ENCODE data around the gene ARHGAP21.
"Not testable (repeated sequence)": the region's sequence is repeated elsewhere in the genome, so short reads cannot be mapped to it uniquely, and the experiment has no call there.

Gene ARHGAP21

DNA sequence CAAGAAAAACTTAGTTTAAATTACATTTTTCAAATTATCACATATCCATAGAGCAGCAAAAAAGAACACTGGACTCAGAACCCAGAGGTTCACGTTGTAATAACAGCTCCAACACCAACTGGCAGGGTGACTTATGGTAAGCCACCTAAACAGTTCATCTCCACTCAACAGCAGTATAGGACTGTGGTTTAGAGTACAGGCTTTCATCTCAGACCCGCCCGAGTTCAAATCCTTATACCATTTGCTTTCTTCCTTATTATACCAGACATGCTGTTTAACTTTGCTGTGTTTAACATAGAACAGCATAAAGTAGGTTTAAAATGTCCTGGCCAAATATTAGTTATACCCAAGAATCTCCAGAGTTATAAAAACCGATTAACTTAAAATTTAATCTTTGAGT lies 97.9 kb downstream of the ARHGAP21 start:
- DNase-seq (ENCODE audit: low read depth), result no peak

GRCh38 chr10:24623383-24623782 lies 100.3 kb downstream of the ARHGAP21 start:
- no peak for DNase-seq (ENCODE audit: low read depth)

DNA sequence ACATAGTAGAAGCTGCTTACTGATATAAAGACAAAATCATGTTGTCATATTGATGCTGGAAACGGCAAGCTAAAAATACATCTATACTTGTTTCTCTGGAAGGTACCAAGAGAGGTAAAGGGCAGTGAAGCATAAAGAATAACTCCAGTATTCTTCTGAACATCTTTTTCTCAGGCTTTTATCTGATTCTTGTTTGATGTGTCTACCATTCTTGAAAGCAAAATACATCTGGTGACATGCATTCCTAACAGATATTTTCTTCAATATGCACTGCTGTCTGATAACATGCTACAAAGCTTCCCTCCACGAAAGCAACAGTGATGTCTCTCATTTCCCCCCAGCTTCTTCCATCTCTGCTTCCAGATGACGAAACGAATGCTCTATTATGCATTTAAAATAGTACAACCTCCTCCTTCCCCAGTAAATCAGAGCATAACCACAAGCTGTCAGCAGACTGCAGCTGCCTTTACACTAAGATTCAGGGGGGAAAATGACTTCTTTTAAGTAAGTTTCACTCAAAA lies 100.8 kb downstream of the ARHGAP21 start:
- no peak for DNase-seq (ENCODE audit: low read depth)

GRCh38 chr10:24621035-24621795 lies 102.5 kb downstream of the ARHGAP21 start:
- DNase-seq (ENCODE audit: low read depth), result not testable (repeated sequence)

DNA sequence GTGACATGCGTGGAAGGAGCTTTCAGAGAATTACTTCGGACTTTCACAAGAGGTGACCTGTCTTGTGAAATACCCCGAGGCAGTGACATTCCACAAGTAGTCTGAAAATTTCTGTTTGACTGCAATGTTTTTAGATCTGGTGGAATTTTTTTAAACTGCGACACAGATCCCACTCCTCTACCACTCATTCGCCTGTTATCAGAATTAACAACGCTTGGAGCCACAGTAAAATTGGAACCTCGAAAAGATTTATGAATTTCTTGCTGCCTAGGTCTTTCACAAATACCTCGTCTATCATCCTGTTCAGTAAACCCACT lies 103.7 kb downstream of the ARHGAP21 start:
- not testable (repeated sequence) for DNase-seq (ENCODE audit: low read depth)

- not testable (repeated sequence) for DNase-seq (ENCODE audit: low read depth)
These were observed 104.2 kb downstream of the ARHGAP21 start for GRCh38 chr10:24619291-24619993.

GRCh38 chr10:24618401-24618800 lies 105.3 kb downstream of the ARHGAP21 start:
- DNase-seq (ENCODE audit: low read depth), result no peak

- DNase-seq (ENCODE audit: low read depth), result peak; percentile 9
These were observed 105.8 kb downstream of the ARHGAP21 start for GRCh38 chr10:24617771-24618396.

DNA sequence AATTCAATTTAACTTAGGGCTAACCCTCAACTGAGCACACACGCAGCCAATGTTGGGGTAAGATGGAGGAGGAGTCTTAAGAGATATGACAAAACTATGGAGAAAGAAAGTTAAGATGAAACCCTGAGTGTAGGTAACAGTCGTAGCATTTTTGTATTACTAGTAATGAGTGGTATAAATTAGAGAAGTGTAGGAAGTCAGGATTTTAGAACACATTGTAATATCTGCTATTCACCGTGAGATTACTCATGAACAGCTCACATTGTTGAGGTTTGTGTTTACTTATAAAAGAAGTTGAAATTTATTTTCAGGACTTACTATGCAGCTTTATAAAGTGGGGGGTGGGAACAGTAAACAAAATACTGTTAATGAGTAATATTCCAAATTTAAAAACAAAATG lies 107.2 kb downstream of the ARHGAP21 start:
- DNase-seq (ENCODE audit: low read depth), result no peak

- no peak for DNase-seq (ENCODE audit: low read depth)
These were observed 117.7 kb downstream of the ARHGAP21 start for GRCh38 chr10:24606021-24606420.

DNA sequence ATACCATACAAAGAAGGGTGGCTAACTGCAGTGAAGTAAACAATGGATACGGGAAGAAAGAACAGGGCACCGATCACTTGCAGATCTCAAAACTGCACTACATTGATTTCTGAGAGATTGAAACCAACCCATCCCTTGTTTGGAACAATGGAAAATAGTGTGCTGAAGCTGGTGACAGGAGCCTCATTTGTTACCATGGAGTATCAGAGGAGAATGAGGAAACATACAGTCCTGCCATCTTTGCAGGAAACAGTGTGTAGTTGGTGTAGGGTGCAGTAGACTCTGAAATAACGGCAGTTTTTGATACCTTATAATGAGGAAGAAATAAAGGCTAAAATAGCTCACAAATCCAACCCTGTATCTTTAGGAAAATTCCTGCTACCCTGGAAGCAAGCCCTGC lies 118.5 kb downstream of the ARHGAP21 start:
- no peak for DNase-seq (ENCODE audit: low read depth)

GRCh38 chr10:24603333-24603732 lies 120.4 kb downstream of the ARHGAP21 start:
- DNase-seq (ENCODE audit: low read depth), result no peak

- DNase-seq (ENCODE audit: low read depth), result no peak
These were observed 125.7 kb downstream of the ARHGAP21 start for GRCh38 chr10:24597961-24598360.

DNA sequence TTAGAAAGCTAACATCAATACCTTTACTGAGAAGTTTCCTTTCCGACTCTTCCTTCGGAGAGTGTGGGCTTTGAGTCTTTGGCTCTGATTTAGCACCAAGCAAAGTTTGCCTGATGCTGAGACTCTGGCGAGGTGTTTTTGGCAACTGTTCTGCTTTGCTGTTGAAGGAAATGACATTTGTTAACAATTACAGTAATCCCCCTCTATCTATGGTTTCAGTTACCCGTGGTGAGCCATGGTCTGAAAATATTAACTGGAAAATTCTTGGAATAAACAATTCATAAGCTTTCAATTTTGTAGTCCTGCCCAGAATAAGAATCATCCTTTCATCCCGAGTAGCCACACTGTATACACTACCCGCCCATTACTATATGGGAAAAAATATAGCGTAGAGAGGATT lies 126.3 kb downstream of the ARHGAP21 start:
- DNase-seq (ENCODE audit: low read depth), result no peak

GRCh38 chr10:24596217-24596930 lies 127.3 kb downstream of the ARHGAP21 start:
- no peak for DNase-seq (ENCODE audit: low read depth)

DNA sequence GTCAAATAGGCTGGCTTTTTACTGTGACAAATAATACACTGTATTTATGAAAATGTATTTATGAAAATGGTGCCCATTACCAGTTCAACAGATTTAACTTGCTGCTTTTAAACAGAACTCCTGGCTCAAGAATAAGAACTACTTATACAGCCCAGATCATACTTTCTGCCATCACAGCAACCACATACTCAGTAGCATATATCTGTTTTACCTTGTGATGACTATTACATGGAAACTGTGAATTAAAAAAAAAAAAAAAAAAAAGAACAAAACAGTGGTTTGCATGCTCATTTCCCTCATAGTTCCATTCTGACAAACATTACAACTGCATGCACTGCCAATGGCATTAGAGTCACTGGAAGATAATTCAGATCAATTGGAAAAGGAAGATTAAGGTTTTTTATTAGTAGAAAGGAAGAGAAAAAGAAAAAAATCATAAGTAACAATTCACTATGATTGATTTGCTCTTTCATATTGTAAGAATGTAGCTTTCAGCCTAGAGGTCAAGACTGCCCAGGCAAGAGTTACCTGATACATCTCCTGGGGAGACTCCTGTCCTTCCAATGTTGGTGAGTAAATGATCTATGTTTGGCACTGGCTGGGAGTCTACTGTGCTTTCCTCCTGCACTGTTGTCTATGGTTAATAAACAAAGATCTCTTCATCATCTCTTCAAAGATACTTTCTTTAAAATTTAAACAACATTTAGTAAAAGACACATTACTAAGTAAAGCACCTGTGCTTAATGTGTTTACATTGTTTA lies 132.8 kb downstream of the ARHGAP21 start:
- no peak for DNase-seq (ENCODE audit: low read depth)

DNA sequence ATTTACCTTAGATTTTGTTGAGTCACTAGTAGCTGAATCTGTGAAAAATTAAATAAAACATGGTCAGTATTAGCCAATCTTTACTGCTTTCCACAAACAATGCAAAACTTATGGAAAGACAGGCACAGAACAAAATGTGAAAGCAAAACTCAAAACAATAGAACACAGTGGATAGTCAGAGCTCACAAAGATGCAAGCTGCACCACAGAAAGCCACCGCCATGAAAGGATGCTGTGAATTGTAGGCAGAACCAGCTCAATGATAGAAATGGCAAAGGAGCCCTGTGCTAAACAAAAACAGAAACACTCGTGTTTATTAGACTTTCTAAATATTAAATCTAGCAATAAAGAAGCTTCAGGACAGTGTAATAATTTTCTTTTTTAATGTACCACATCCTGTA lies 134.4 kb downstream of the ARHGAP21 start:
- DNase-seq (ENCODE audit: low read depth), result no peak

GRCh38 chr10:24579906-24580305 lies 143.8 kb downstream of the ARHGAP21 start:
- DNase-seq (ENCODE audit: low read depth), result no peak

DNA sequence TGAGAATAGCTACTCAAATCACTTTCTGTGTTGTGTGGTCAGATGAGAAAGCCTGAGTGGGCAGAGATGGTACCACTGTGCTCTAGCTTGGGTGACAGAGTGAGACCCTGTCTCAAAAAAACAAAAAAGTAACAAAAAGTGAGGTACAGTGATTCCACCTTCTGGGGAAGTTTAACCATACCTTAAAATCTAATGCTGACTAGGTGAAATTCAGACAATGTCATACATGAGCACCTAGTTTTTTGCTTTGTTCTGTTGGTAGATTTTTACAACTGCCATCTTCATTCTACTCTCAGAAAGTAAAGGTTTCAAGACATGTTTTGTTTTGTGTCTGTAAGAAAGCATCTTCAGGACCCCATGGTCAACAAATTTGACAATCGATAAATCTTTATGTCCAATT lies 144.2 kb downstream of the ARHGAP21 start:
- DNase-seq (ENCODE audit: low read depth), result no peak

DNA sequence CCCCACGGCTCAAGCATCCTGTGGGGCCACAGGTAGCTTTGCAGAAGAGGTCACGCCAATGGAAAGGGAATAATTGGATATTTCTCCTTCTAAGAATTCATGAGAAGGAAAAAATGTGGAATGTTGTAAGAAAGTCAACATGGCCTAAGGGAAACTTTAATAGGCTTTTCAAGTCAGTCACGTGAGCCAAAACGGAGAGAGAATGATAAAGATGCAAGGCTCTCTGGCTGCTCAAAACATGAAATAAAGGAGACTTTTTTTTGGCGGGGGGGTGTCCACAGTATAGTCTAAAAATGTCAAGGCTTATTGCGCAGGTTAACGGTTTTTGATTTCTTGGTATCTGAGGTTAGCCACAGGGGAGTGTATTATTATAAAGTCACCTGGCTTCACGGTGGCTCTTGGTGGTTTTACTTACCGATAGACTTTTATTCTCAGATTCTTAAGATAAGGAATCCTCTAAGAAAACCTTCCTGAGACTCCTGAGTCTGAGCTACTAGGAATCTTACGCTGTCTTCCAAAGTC lies 148.1 kb downstream of the ARHGAP21 start:
- DNase-seq (ENCODE audit: low read depth), result no peak

GRCh38 chr10:24574578-24575155 lies 149.0 kb downstream of the ARHGAP21 start:
- DNase-seq (ENCODE audit: low read depth), result no peak

Data from activated gamma-delta T cell treated with anti-CD3 and anti-CD28 coated beads, Interleukin-2, amount 50 U/mL, for 16 hours (primary cell).